ENCODE results near the gene NELL1.

Gene NELL1

GRCh38 chr11:21446939-21447590 lies 777.7 kb downstream of the NELL1 start:
- DNase-seq, result no peak

- DNase-seq, result no peak
These were observed 778.5 kb downstream of the NELL1 start for GRCh38 chr11:21447871-21448270.

DNA sequence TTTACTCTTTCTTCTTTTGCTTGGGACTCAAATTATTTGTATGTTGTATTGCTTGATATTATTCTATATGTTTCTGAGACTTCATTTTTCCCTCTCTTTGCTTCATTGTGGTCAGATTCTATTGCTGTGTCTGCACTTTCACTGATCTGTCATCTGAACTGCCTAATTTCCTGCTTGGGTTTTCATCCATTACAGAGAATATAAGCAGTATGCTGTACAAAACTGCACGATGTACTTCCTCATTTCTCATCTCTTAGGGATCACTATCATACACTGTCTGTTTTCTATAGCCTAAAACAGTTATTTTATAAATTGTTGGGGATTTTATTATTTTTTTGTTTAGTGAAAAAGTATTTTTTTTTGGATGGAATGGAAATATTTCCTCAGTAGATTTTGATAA lies 786.8 kb downstream of the NELL1 start:
- no peak for DNase-seq

- no peak for DNase-seq
These were observed 790.7 kb downstream of the NELL1 start for GRCh38 chr11:21460082-21460481.

GRCh38 chr11:21461701-21462100 lies 792.3 kb downstream of the NELL1 start:
- DNase-seq, result no peak

DNA sequence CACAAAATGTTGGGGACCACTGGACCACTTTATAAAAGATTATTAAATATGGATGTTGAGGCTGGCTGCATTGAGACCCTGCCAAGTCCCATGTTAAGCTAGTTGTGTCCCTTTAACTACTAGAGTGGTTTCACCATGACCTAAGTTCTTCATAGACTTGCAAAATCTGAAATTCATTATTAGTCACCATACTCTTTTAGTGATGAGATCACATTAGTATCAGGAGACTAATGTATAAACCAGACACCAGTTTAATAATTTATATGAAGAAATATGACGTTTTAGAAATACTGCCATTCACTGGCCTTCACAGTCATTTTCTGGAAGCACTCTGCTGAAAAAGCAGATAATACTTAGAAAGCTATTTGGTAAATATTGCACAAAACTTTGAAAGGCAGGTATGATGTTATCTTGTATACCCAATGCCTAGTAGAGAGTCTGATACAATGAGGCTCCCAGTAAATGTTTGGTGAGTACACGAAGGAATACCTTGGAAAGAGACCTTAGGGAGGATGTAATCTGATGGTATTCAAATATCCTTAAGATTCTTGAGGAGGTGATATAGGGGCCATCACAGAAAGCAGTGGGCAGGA lies 795.3 kb downstream of the NELL1 start:
- no peak for DNase-seq

DNA sequence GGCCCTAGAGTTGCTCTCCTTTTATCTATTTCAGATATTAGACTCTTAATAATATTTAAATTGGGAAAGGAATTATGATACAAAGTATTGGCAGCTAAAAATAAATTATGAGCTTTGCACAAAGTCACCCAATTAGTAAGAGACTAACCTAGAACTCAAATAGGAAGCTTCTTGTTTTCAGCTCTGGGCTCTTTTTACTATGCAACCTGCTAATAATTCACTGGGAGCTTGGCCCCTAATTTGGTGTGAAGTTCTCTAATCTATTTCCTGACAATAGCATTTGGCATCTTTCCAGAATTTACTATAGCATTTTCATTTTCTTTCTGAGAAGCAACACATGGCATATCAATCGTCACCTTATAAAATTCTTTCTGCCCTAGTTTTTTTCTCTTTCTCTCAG lies 795.8 kb downstream of the NELL1 start:
- no peak for DNase-seq

DNA sequence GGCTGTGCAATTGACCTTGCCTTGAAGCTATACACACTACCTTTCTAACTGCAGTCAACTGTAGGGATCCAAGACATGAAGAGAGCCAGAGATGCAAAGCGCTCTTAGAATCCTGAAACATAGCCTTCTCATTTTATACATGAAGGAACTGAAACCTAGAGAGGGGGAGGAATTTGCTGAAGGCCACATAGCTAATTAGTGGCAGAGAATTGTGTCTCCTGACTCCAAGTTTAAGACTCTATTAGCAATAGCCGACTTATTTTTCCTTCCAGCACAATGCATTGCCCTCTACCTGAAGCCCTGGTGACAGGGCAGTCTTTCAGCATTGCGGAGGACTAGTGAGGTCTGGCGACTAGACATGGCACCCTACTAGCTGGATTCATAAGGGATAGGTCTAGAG lies 796.5 kb downstream of the NELL1 start:
- no peak for DNase-seq

DNA sequence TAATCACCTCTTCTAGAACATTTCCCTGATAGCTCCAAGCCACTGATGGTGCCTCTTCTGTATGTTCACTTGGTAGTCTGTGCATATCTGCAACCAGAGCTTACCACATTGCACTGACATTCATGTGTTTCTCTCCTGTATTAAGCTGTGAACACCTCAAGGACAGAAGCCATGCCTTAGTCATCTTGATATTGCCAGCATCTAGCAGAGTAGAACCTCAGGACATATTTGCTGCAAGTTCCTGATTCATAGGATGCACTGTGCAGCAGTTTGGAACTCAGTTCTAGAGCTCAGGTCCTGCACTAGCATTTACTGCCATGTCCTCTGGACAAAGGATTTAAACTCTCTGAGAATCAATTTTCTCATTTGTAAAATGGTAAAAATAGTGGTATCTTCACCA lies 801.1 kb downstream of the NELL1 start:
- no peak for DNase-seq

GRCh38 chr11:21472261-21472660 lies 802.9 kb downstream of the NELL1 start:
- no peak for DNase-seq

- DNase-seq, result no peak
These were observed 805.1 kb downstream of the NELL1 start for GRCh38 chr11:21474529-21474928.

GRCh38 chr11:21475276-21475675 lies 805.9 kb downstream of the NELL1 start:
- no peak for DNase-seq

- no peak for DNase-seq
These were observed 807.2 kb downstream of the NELL1 start for GRCh38 chr11:21476588-21476987.

- no peak for DNase-seq
These were observed 810.9 kb downstream of the NELL1 start for GRCh38 chr11:21480240-21480639.

- DNase-seq, result no peak
These were observed 811.9 kb downstream of the NELL1 start for GRCh38 chr11:21481255-21481654.

DNA sequence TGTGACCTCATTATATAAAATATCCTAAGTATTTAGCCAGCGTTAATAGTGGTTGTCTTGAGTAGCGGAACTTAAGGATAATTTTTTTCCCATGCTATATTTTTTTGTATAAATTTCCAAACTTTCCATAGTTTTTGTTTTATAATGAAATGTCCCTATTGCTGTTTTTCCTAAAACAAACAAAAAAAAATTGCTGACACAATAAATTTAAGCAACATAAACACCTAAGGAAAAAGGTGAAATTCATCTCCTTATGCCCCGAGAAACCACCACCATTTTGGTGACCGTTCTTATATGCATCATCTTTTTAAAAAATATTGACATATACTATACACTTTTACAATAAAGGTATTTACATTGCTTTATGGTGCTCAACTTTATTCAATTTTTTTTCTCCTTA lies 814.7 kb downstream of the NELL1 start:
- no peak for DNase-seq

DNA sequence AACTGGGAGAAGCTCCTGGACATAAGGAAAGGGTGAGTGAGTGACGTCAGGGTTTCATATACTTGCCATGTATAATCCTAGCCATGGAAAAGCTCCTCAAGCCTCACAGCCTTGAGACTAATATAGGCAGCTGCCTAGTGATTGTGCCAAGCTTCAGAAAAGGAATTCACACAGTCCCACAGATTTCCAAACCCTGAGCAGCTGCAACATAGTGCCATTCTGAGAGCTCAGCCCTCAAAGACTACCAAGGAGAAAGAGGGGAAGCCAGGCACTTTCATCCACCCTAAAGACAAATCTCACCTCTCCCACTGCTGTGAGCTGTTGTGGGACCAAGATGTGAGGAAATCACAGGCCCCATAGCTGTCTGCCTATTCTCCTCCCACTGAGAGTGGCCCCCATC lies 815.6 kb downstream of the NELL1 start:
- no peak for DNase-seq

GRCh38 chr11:21485426-21485825 lies 816.0 kb downstream of the NELL1 start:
- no peak for DNase-seq

DNA sequence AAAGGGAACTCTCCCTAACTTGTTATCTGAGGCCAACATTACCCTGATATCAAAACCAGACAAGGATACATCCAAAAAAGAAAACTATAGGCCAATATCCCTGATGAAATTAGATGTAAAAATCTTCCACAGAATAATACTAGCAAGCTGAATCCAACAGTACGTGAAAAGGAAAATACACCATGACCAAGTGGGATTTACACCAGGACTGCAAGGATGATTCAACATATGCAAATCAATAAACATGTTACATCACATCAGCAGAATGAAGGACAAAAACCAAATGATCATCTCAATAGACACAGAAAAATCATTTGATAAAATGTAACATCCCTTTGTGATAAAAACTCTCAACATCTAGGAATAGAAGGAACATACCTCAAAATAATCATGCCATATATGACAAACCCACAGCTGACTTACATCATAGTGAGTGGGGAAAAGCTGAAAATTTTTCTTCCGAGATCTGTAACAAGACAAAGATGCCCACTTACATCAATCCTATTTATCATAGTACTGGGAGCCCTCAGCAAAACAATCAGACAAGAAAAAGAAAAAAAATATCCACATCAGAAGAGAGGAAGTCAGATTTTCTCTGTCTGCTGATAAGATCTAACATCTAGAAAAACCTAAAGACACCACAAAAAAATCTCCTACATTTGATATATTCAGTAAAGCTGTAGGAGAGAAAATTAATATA lies 820.2 kb downstream of the NELL1 start:
- no peak for DNase-seq

DNA sequence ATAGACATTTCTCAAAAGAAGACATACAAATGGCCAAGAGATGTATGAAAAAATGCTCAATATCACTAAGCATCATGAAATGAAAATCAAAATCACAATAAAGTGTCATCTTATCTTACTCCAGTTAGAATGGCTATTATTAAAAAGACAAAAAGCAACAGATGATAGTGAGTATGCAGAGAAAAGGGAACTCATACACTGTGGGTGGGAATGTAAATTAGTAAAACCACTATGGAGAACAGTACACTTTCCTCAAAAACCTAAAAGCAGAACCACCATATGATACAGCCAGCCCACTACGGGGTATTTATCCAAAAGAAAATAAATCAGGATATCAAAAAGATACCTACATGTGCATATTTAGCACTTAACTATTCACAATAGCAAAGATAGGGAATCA lies 823.5 kb downstream of the NELL1 start:
- DNase-seq, result no peak

GRCh38 chr11:21494946-21495345 lies 825.6 kb downstream of the NELL1 start:
- DNase-seq, result no peak

GRCh38 chr11:21495879-21496278 lies 826.5 kb downstream of the NELL1 start:
- DNase-seq, result no peak

DNA sequence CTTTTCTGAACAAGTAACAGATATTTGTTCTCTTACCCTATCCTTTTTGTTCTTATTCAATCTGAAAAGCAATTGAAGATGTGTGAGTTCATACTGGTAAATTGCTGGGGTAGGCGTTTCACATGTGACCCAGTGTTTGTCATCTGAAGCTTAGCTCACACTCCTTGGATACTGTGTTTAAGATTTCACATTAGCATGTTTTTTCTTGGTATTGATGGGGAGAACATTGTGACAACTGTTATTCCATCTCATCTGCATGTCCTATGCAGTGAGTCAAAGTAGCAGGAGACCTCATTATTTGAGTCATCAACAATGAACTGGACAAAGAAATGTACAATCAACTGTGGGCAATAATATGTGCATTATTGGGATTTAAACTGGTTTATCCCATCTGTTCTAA lies 831.9 kb downstream of the NELL1 start:
- DNase-seq, result no peak

- no peak for DNase-seq
These were observed 835.7 kb downstream of the NELL1 start for GRCh38 chr11:21505070-21505469.
